Breast epithelium (tissue), 4 donors: ENCODE measurements around the gene VPS26C. TPM values are rescaled to one million over a fixed set of nuclear protein-coding genes. Genes with fewer than 3 reads are reported as not detected.

Source experiments
- DNase-seq, 2 donors: peaks; one replicate each; pipeline ENCODE4 v3.0.0-alpha.2; 2019; ENCODE audit warnings: low spot score in 2 of 2
- H3K27ac ChIP-seq, 2 donors: fragments of 200-600 bp; sonication (generic) in 1 of 2; one replicate each; pipeline ENCODE4 v1.5.1; 2016 to 2019; ENCODE audit warnings: mild to moderate bottlenecking in 1 of 2
- H3K27me3 ChIP-seq, 2 donors: fragments of 200-600 bp; sonication (generic) in 1 of 2; one replicate each; pipeline versions ENCODE4 v1.5.1 to v1.6.0; 2017 to 2019; ENCODE audit warnings: control low read depth in 1 of 2, mild to moderate bottlenecking in 1 of 2
- H3K36me3 ChIP-seq: fragments of 200-600 bp; one replicate; pipeline ENCODE4 v1.5.1; 2019
- H3K4me1 ChIP-seq, 2 donors: fragments of 200-600 bp; sonication (generic); one replicate each; pipeline ENCODE4 v1.5.1; 2016 to 2019; ENCODE audit warnings: control low read depth in 1 of 2
- H3K4me3 ChIP-seq, 3 donors: fragments of 200-600 bp; sonication (generic); 1 replicate in 2 of 3; 2 replicates in 1 of 3; pipeline ENCODE4 v1.5.1; 2016 to 2019; ENCODE audit warnings: mild to moderate bottlenecking in 3 of 3, moderate library complexity in 2 of 3
- H3K9me3 ChIP-seq, 2 donors: fragments of 200-600 bp; sonication (generic) in 1 of 2; one replicate each; pipeline ENCODE4 v1.5.1; 2016 to 2019; ENCODE audit warnings: control low read depth in 1 of 2
- CTCF ChIP-seq, 3 donors: fragments of 450-650 bp; IDR thresholded peaks; one replicate each; pipeline ENCODE4 v1.5.1; 2016 to 2017; ENCODE audit warnings: antibody characterized with exemption in 3 of 3, mild to moderate bottlenecking in 3 of 3, moderate library complexity in 3 of 3
- POLR2A ChIP-seq: fragments of 450-650 bp; IDR thresholded peaks from one replicate; pipeline ENCODE4 v1.6.1; 2016; ENCODE audit warnings: antibody characterized with exemption, mild to moderate bottlenecking, moderate library complexity
- POLR2AphosphoS5 ChIP-seq, 3 donors: sonication (generic); formaldehyde crosslinking; IDR thresholded peaks; one replicate each; pipeline ENCODE4 v1.6.1; 2017; ENCODE audit warnings: antibody characterized with exemption in 3 of 3
- intact Hi-C: fragments of 100-400 bp; cut with DNase I; formaldehyde crosslinking; loops from one replicate; pipeline ENCODE4 v1.15.1; 2023; ENCODE audit warnings: low total_unique reads
- total RNA-seq, 3 donors: library from RNA; depleted of rRNA; stranded (reverse); fragments of >200 nt; gene quantifications; one replicate each; pipeline ENCODE4 v1.1.0, GENCODE V29; 2016

VPS26C gene
- total RNA-seq, 3 donors from 2014 or later = 43.9 to 84.5 (median 60.6) TPM

GRCh38 chr21:37208056-37208721, 58.9 kb downstream of the VPS26C start:
- Histone ChIP-seq H3K27me3 (no peaks in the 10 kb centered on the region), H3K9me3 (no peaks in the 10 kb centered on the region), H3K4me1 (peaks cover 0 to 3% of the 10 kb centered on the region in 2 donors), H3K36me3 (no peaks in the 10 kb centered on the region), H3K27ac (peak overlapping the region; percentile 81 to 86), H3K4me3 (peak overlapping the region in 2 of 3 donors; percentile 33 to 55)
- DNase-seq = peak; percentile 56 to 61
- TF ChIP-seq CTCF (IDR thresholded peaks at IDR 0.05) (no peak), POLR2AphosphoS5 (IDR thresholded peaks at IDR 0.05) (no peak), POLR2A (no peak)
- intact Hi-C loops = no loop called here

GRCh38 chr21:37207441-37208009, 59.6 kb downstream of the VPS26C start:
- intact Hi-C loops = no loop called here
- DNase-seq = peak; percentile 55 to 72

GRCh38 chr21:37206496-37206895, 60.6 kb downstream of the VPS26C start:
- H3K27ac ChIP-seq = peak overlapping the region in 1 of 2 donors; percentile 81
- intact Hi-C loops = no loop called here

More at GRCh38 chr21:37207441-37208009, 59.6 kb downstream of the VPS26C start:
- Histone ChIP-seq H3K9me3 (no peaks in the 10 kb centered on the region), H3K27me3 (no peaks in the 10 kb centered on the region), H3K4me3 (peak overlapping the region in 2 of 3 donors; percentile 33 to 55), H3K4me1 (peaks cover 0 to 3% of the 10 kb centered on the region in 2 donors), H3K36me3 (no peaks in the 10 kb centered on the region), H3K27ac (peak overlapping the region; percentile 52 to 81)
- no peak for TF ChIP-seq CTCF (IDR thresholded peaks at IDR 0.05)

GRCh38 chr21:37204580-37204979, 62.6 kb downstream of the VPS26C start:
- intact Hi-C loops = no loop called here
- Histone ChIP-seq H3K4me1 (peaks cover 0 to 3% of the 10 kb centered on the region in 2 donors), H3K27ac (no peak overlapping the region), H3K4me3 (no peak overlapping the region), H3K36me3 (no peaks in the 10 kb centered on the region), H3K9me3 (no peaks in the 10 kb centered on the region), H3K27me3 (no peaks in the 10 kb centered on the region)
- no peak for DNase-seq
- TF ChIP-seq POLR2AphosphoS5 (IDR thresholded peaks at IDR 0.05) (no peak), POLR2A (no peak), CTCF (IDR thresholded peaks at IDR 0.05) (no peak)

More at GRCh38 chr21:37206496-37206895, 60.6 kb downstream of the VPS26C start:
- Histone ChIP-seq H3K4me3 (no peak overlapping the region), H3K4me1 (peaks cover 0 to 3% of the 10 kb centered on the region in 2 donors), H3K27me3 (no peaks in the 10 kb centered on the region), H3K36me3 (no peaks in the 10 kb centered on the region), H3K9me3 (no peaks in the 10 kb centered on the region)
- TF ChIP-seq POLR2AphosphoS5 (IDR thresholded peaks at IDR 0.05) = no peak
- TF ChIP-seq CTCF (IDR thresholded peaks at IDR 0.05) = no peak
- no peak for TF ChIP-seq POLR2A
- DNase-seq = no peak
